GM12878 (cell line): Measurements from ENCODE around the gene UBA5. TPM values are rescaled to one million over a fixed set of nuclear protein-coding genes. Genes with fewer than 3 reads are reported as not detected.

Experiments used
- ATAC-seq: fragments of 200-7000 bp; cut with Tn5 transposase; 3 replicates; pipeline ENCODE4 v1.9.1; 2020; ENCODE audit warnings: mild to moderate bottlenecking, moderate library complexity
- BruUV-seq: library from RNA; stranded (reverse); fragments of 400-500 nt; replicated peaks from 2 replicates; lab custom pipeline; 2021; lab: Mats Ljungman, UMichigan
- CTCF ChIA-PET: fragments of 300-600 bp; sonication (Branson Sonifier 250); formaldehyde crosslinking; extraction: SDS; loops from one replicate; lab custom pipeline; 2021; ENCODE audit warnings: inconsistent platforms; lab: Yijun Ruan, JAX
- POLR2A ChIA-PET: fragments of 350-600 bp; formaldehyde crosslinking; extraction: SDS; loops from one replicate; lab custom pipeline; 2021; ENCODE audit warnings: inconsistent platforms; lab: Charles Lee
- RAD21 ChIA-PET: fragments of 300-600 bp; sonication (Branson Sonifier 250); formaldehyde crosslinking; loops from one replicate; lab custom pipeline; 2023; ENCODE audit warnings: antibody characterized with exemption; ENCODE audit not compliant: unreplicated experiment; lab: Charles Lee
- SMC1A ChIA-PET: fragments of 300-600 bp; sonication (Branson Sonifier 250); formaldehyde crosslinking; loops from one replicate; lab custom pipeline; 2023; ENCODE audit not compliant: unreplicated experiment, uncharacterized antibody; lab: Charles Lee
- DNase-seq: peaks from one replicate; pipeline ENCODE4 v3.0.0-alpha.2; 2011; ENCODE audit warnings: low read depth, low spot score
- FAIRE-seq: peaks from 3 replicates; lab custom pipeline; 2011; peaks lifted over from hg19 to GRCh38; lab: Jason Lieb, UNC
- H2AFZ ChIP-seq: 2 replicates; pipeline ENCODE4 v1.6.0; 2011; ENCODE audit warnings: low read depth, low read length, control low read depth; ENCODE audit not compliant: control insufficient read depth
- H3K27ac ChIP-seq: 2 replicates; pipeline ENCODE4 v1.5.1; 2011; ENCODE audit warnings: control low read depth; ENCODE audit not compliant: control insufficient read depth, insufficient read depth
- H3K27me3 ChIP-seq, 2 experiments: replicated peaks in 1 of 2; 2 replicates each; pipeline versions ENCODE4 v1.6.0 to v1.6.1; 2011; ENCODE audit warnings: low read length in 1 of 2; ENCODE audit not compliant: control insufficient read depth in 2 of 2, insufficient read depth in 2 of 2
- H3K36me3 ChIP-seq, 2 experiments: 2 replicates each; pipeline ENCODE4 v1.5.1; 2011; ENCODE audit warnings: low read length in 1 of 2; ENCODE audit not compliant: control insufficient read depth in 2 of 2, insufficient read depth in 2 of 2
- H3K4me1 ChIP-seq: 2 replicates; pipeline ENCODE4 v1.6.1; 2011; ENCODE audit warnings: mild to moderate bottlenecking, low read length, moderate library complexity, mixed read lengths; ENCODE audit not compliant: control insufficient read depth, insufficient read depth
- H3K4me2 ChIP-seq: 2 replicates; pipeline ENCODE4 v1.6.0; 2011; ENCODE audit warnings: control low read depth; ENCODE audit not compliant: control insufficient read depth, insufficient read depth
- H3K4me3 ChIP-seq: fragments of 200-600 bp; sonication (generic); 2 replicates; pipeline ENCODE4 v1.5.1; 2016
- H3K79me2 ChIP-seq: 2 replicates; pipeline ENCODE4 v1.6.0; 2011; ENCODE audit warnings: low read length; ENCODE audit not compliant: control insufficient read depth, insufficient read depth
- H3K9ac ChIP-seq: 2 replicates; pipeline ENCODE4 v1.8.0; 2011; ENCODE audit warnings: low read length, control low read depth, mixed read lengths; ENCODE audit not compliant: control insufficient read depth, insufficient read depth
- H3K9me3 ChIP-seq: replicated peaks from 3 replicates; pipeline ENCODE4 v1.5.1; 2011; ENCODE audit warnings: mild to moderate bottlenecking, low read length; ENCODE audit not compliant: control insufficient read depth, insufficient read depth
- H4K20me1 ChIP-seq: 2 replicates; pipeline ENCODE4 v1.6.0; 2011; ENCODE audit not compliant: control insufficient read depth, insufficient read depth
- ATF7 ChIP-seq: fragments of 450-650 bp; IDR thresholded peaks from 2 replicates; pipeline ENCODE4 v1.6.1; 2016; ENCODE audit warnings: low read depth, mild to moderate bottlenecking
- CHD4 ChIP-seq: fragments of 200-600 bp; sonication (generic); IDR thresholded peaks from 2 replicates; pipeline ENCODE4 v1.6.1; 2016; ENCODE audit warnings: mild to moderate bottlenecking
- EED ChIP-seq: sonication (generic); IDR thresholded peaks from 2 replicates; pipeline ENCODE4 v1.6.1; 2016; ENCODE audit warnings: antibody characterized with exemption, low read depth
- HDAC6 ChIP-seq: fragments of 200-600 bp; sonication (generic); IDR thresholded peaks from one replicate; pipeline ENCODE4 v1.8.0; 2017; ENCODE audit warnings: antibody characterized with exemption; ENCODE audit not compliant: unreplicated experiment
- IKZF2 ChIP-seq, 2 experiments: fragments of 450-650 bp; IDR thresholded peaks; 2 replicates each; pipeline ENCODE4 v1.6.1; 2017; ENCODE audit warnings: mild to moderate bottlenecking in 2 of 2, moderate library complexity in 2 of 2
- JUND ChIP-seq: IDR thresholded peaks from 2 replicates; pipeline ENCODE4 v1.6.1; 2012; ENCODE audit warnings: low read depth, mild to moderate bottlenecking, low read length, improper control_type of control experiment, moderate library complexity
- KLF5 ChIP-seq: fragments of 450-650 bp; IDR thresholded peaks from 2 replicates; pipeline ENCODE4 v1.6.1; 2014; ENCODE audit warnings: mild to moderate bottlenecking; ENCODE audit not compliant: partially characterized antibody
- MTA3 ChIP-seq: IDR thresholded peaks from 2 replicates; pipeline ENCODE4 v1.6.1; 2012; ENCODE audit warnings: low read length, inconsistent platforms, borderline replicate concordance
- MYC ChIP-seq: IDR thresholded peaks from 2 replicates; pipeline ENCODE4 v1.6.1; 2011; ENCODE audit warnings: mild to moderate bottlenecking, low read length, moderate library complexity, inconsistent platforms; ENCODE audit not compliant: insufficient read depth, insufficient replicate concordance, insufficient read length, severe bottlenecking
- NBN ChIP-seq: fragments of 450-650 bp; IDR thresholded peaks from 2 replicates; pipeline ENCODE4 v1.6.1; 2016
- NFXL1 ChIP-seq: fragments of 450-650 bp; IDR thresholded peaks from 2 replicates; pipeline ENCODE4 v1.6.1; 2017; ENCODE audit warnings: antibody characterized with exemption, mild to moderate bottlenecking, borderline replicate concordance
- NR2C2 ChIP-seq: IDR thresholded peaks from 2 replicates; pipeline ENCODE4 v1.6.1; 2011; ENCODE audit warnings: borderline replicate concordance, low read depth; ENCODE audit not compliant: control insufficient read depth, insufficient read length
- PAX5 ChIP-seq: IDR thresholded peaks from 2 replicates; pipeline ENCODE4 v1.6.1; 2011; ENCODE audit warnings: low read depth, low read length, borderline replicate concordance
- PAX8 ChIP-seq: fragments of 450-650 bp; IDR thresholded peaks from 2 replicates; pipeline ENCODE4 v1.6.1; 2017; ENCODE audit warnings: mild to moderate bottlenecking, moderate library complexity
- RBBP5 ChIP-seq: fragments of 200-600 bp; sonication (generic); conservative IDR thresholded peaks from 2 replicates; pipeline ENCODE4 v1.6.1; 2016
- SMAD1 ChIP-seq: fragments of 450-650 bp; IDR thresholded peaks from 2 replicates; pipeline ENCODE4 v1.6.1; 2018; ENCODE audit warnings: mild to moderate bottlenecking, low read depth; ENCODE audit not compliant: partially characterized antibody
- SP1 ChIP-seq: IDR thresholded peaks from one replicate; pipeline ENCODE4 v1.6.1; 2011; ENCODE audit warnings: low read depth, low read length
- WRNIP1 ChIP-seq: IDR thresholded peaks from 2 replicates; pipeline ENCODE4 v1.6.1; 2011; ENCODE audit warnings: low read depth, low read length, improper control_type of control experiment, borderline replicate concordance
- ZNF274 ChIP-seq: IDR thresholded peaks from one replicate; pipeline ENCODE4 v1.8.0; 2011; ENCODE audit not compliant: insufficient read length, insufficient read depth
- ZNF384 ChIP-seq: IDR thresholded peaks from 2 replicates; pipeline ENCODE4 v1.6.1; 2012; ENCODE audit warnings: low read depth, mild to moderate bottlenecking, low read length, improper control_type of control experiment, borderline replicate concordance
- WGBS: methylation state at CpG from one replicate; pipeline ENCODE4 v1.1.6; 2016; ENCODE audit warnings: low lambda C conversion rate; ENCODE audit not compliant: insufficient replicate concordance, insufficient coverage; ENCODE audit errors: missing lambda C conversion rate; 5-methylcytosine and 5-hydroxymethylcytosine counted together
- in situ Hi-C: fragments of 300-500 bp; cut with MboI; formaldehyde crosslinking; loops from 9 replicates; pipeline ENCODE4 v1.14.3; 2018; ENCODE audit warnings: mixed read lengths
- intact Hi-C: fragments of 100-400 bp; cut with micrococcal nuclease; formaldehyde crosslinking; loops from one replicate; pipeline ENCODE4 v1.14.2; 2022; ENCODE audit not compliant: unreplicated experiment
- polyA plus RNA-seq, 11 experiments: library from polyadenylated mRNA; depleted of rRNA in 4 of 11; unstranded in 6 of 11; stranded (reverse) in 5 of 11; fragments of >200 nt; fragmentation: Nextera tagmentation in 4 of 11; fragmentation: Illumina TruSeq in 1 of 11; extraction: Ambion mirVana in 4 of 11; extraction: Trizol in 1 of 11; gene quantifications; 1 replicate in 1 of 11; 2 replicates in 10 of 11; pipeline versions ENCODE4 v1.2.1 to v1.2.3, GENCODE V29; 2011 to 2016; ENCODE audit warnings: inconsistent platforms in 2 of 11, missing spikeins in 2 of 11, low read depth in 1 of 11
- total RNA-seq, 4 experiments: library from RNA; depleted of rRNA in 3 of 4; stranded (reverse); fragments of >200 nt in 3 of 4; fragmentation: Illumina TruSeq in 1 of 4; extraction: Trizol in 1 of 4; gene quantifications; 2 replicates each; pipeline versions ENCODE4 v1.2.1 to v1.2.3, GENCODE V29; 2013 to 2021
- TF ChIP-seq, protein P1 (sequence below): fragments of 450-650 bp; IDR thresholded peaks from 2 replicates; pipeline ENCODE4 v1.6.1; 2017; ENCODE audit warnings: mild to moderate bottlenecking, moderate library complexity
- TF ChIP-seq, protein P2 (sequence below): IDR thresholded peaks from 2 replicates; pipeline ENCODE4 v1.6.1; 2011; ENCODE audit warnings: low read depth, mild to moderate bottlenecking, low read length, moderate library complexity, borderline replicate concordance; ENCODE audit errors: extremely low read depth

The UBA5 gene
- total and polyA plus RNA-seq, 10 of the 15 experiments (the other 5 are each of a cell fraction or from before 2014, with no cell fraction given): 10.2 to 62.1 (median 43.8) TPM

DNA sequence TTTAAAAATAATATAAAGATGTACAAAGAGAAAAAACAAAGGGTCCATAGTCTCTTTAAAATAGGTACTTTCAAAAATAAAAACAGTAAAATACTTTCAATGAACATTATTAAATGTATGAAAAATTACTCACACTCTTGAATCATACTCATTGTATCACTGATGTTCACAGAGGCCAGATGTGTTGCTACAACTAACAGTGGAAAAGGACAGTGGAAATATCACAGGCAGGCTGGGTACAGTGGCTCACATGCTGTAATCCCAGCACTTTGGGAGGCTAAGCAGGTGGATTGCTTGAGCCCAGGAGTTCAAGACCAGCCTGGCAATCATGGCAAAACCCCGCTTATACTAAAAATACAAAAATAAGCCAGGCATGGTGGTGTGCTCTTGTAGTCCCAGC is 35.3 kb downstream of the UBA5 start:
- RAD21 ChIA-PET: no interaction called here

DNA sequence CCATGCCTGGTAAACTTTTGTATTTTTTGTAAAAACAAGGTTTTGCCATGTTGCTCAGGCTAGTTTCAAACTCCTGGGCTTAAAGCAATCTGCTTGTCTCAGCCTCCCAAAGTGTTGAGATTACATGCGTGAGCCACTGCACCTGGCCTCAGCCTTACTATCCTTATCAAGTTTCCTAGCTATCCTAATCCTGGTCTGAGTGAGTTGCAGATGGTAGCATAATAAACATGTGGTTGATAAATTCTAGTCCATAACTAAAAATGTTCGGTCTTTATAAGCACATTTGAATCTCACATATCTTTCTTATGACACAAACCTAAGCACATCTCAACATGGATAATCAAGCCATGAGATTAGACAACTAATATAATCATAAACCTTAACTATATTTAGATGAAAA is 43.6 kb downstream of the UBA5 start:
- WGBS: 100% methylated on average over 2 of the region's 2 CpGs
- no peak for FAIRE-seq
- no peak for TF ChIP-seq ATF7
- TF ChIP-seq, protein P1, sequence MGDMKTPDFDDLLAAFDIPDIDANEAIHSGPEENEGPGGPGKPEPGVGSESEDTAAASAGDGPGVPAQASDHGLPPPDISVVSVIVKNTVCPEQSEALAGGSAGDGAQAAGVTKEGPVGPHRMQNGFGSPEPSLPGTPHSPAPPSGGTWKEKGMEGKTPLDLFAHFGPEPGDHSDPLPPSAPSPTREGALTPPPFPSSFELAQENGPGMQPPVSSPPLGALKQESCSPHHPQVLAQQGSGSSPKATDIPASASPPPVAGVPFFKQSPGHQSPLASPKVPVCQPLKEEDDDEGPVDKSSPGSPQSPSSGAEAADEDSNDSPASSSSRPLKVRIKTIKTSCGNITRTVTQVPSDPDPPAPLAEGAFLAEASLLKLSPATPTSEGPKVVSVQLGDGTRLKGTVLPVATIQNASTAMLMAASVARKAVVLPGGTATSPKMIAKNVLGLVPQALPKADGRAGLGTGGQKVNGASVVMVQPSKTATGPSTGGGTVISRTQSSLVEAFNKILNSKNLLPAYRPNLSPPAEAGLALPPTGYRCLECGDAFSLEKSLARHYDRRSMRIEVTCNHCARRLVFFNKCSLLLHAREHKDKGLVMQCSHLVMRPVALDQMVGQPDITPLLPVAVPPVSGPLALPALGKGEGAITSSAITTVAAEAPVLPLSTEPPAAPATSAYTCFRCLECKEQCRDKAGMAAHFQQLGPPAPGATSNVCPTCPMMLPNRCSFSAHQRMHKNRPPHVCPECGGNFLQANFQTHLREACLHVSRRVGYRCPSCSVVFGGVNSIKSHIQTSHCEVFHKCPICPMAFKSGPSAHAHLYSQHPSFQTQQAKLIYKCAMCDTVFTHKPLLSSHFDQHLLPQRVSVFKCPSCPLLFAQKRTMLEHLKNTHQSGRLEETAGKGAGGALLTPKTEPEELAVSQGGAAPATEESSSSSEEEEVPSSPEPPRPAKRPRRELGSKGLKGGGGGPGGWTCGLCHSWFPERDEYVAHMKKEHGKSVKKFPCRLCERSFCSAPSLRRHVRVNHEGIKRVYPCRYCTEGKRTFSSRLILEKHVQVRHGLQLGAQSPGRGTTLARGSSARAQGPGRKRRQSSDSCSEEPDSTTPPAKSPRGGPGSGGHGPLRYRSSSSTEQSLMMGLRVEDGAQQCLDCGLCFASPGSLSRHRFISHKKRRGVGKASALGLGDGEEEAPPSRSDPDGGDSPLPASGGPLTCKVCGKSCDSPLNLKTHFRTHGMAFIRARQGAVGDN: no peak
- TF ChIP-seq PAX8: no peak
- no peak for TF ChIP-seq NFXL1
- TF ChIP-seq SP1: no peak
- TF ChIP-seq SMAD1: no peak
- TF ChIP-seq IKZF2 (IDR thresholded peaks at IDR 0.05): no peak
- TF ChIP-seq ZNF384: no peak
- TF ChIP-seq MYC: no peak

More for the DNA sequence above, 35.3 kb downstream of the UBA5 start:
- Histone ChIP-seq H3K27ac (no peak overlapping the region), H3K4me3 (no peak overlapping the region), H3K9me3 (no peaks in the 10 kb centered on the region), H3K4me2 (no peak overlapping the region), H4K20me1 (no peaks in the 10 kb centered on the region), H3K27me3 (no peaks in the 10 kb centered on the region), H3K9ac (no peak overlapping the region), H3K4me1 (no peaks in the 10 kb centered on the region), H3K36me3 (no peaks in the 10 kb centered on the region; a peak in 2 of 4 replicates), H2AFZ (no peak overlapping the region), H3K79me2 (no peaks in the 10 kb centered on the region)
- no peak for ATAC-seq
- in situ Hi-C loops (no loop called here), intact Hi-C loops (no loop called here)
- ChIA-PET SMC1A (no interaction called here), CTCF (no interaction called here), POLR2A (no interaction called here)
- 100% methylated on average over 1 of the region's 1 CpG for WGBS
- TF ChIP-seq MYC: no peak
- TF ChIP-seq KLF5: no peak
- no peak for TF ChIP-seq ZNF274
- TF ChIP-seq CHD4: no peak
- TF ChIP-seq RBBP5: no peak
- TF ChIP-seq PAX5: no peak
- no peak for TF ChIP-seq EED
- no peak for TF ChIP-seq WRNIP1
- no peak for TF ChIP-seq MTA3
- no peak for TF ChIP-seq NBN
- no peak for TF ChIP-seq NR2C2
- TF ChIP-seq HDAC6: no peak
- TF ChIP-seq, protein P2, sequence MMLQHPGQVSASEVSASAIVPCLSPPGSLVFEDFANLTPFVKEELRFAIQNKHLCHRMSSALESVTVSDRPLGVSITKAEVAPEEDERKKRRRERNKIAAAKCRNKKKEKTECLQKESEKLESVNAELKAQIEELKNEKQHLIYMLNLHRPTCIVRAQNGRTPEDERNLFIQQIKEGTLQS: no peak
- TF ChIP-seq JUND: no peak
- no TSS peak for BruUV-seq
- no peak for FAIRE-seq
- DNase-seq: no peak

More for the DNA sequence above, 43.6 kb downstream of the UBA5 start:
- ATAC-seq: no peak
- H2AFZ ChIP-seq: no peak overlapping the region
- DNase-seq: no peak
- H3K4me1 ChIP-seq: no peaks in the 10 kb centered on the region
- no peaks in the 10 kb centered on the region for H3K79me2 ChIP-seq
- ChIA-PET SMC1A (no interaction called here), POLR2A (no interaction called here), CTCF (interaction anchor here (0.7 to 1.3 kb wide), 2 partner anchors 9 to 595 kb away, joined by 4 to 5 read pairs; no protein-coding TSS in a partner anchor), RAD21 (no interaction called here)
- in situ Hi-C loops: no loop called here
- H3K4me3 ChIP-seq: no peak overlapping the region
- H3K4me2 ChIP-seq: no peak overlapping the region
- no peak overlapping the region for H3K27ac ChIP-seq
- H3K9ac ChIP-seq: no peak overlapping the region
- intact Hi-C loops: no loop called here
- no peaks in the 10 kb centered on the region; a peak in 1 of 4 replicates for H3K36me3 ChIP-seq
- no TSS peak for BruUV-seq
- no peaks in the 10 kb centered on the region for H4K20me1 ChIP-seq
- no peaks in the 10 kb centered on the region for H3K27me3 ChIP-seq
- no peaks in the 10 kb centered on the region for H3K9me3 ChIP-seq
